Measurements from ENCODE around the gene TRIM73. TPM values are rescaled to one million over a fixed set of nuclear protein-coding genes. Genes with fewer than 3 reads are reported as not detected.
"Not testable (repeated sequence)": the region's sequence is repeated elsewhere in the genome, so short reads cannot be mapped to it uniquely, and the experiment has no call there.

TRIM73 gene
- polyA plus RNA-seq, result 15.2 and 21.0 TPM in 2 replicates
- 9.1 and 19.5 TPM in 2 replicates for polyA minus RNA-seq

- not testable (repeated sequence) for H3K36me3 ChIP-seq (ENCODE audit: insufficient read depth, low read length); H3K4me2 ChIP-seq (ENCODE audit: low read length); H4K20me1 ChIP-seq (ENCODE audit: insufficient read depth); H3K9me2 ChIP-seq (ENCODE audit: insufficient read depth, low read length); H2AFZ ChIP-seq (ENCODE audit: low read depth, low read length); H3F3A ChIP-seq (ENCODE audit: insufficient read depth, low read length, poor library complexity, severe bottlenecking); H3K79me2 ChIP-seq (replicated peaks; ENCODE audit: insufficient read depth, low read length); H3K9me3 ChIP-seq (ENCODE audit: low read length); H3K27ac ChIP-seq (ENCODE audit: low read length); H3K4me3 ChIP-seq (ENCODE audit: low read length); H3K9ac ChIP-seq (ENCODE audit: low read length); H3K27me3 ChIP-seq (ENCODE audit: insufficient read depth, low read depth, low read length)
These were observed at the start of gene TRIM73 for GRCh38 chr7:75395329-75395728. TRIM73 (plus strand) TSS chr7:75395629; CDS start chr7:75398934, 3,305 bp downstream.

GRCh38 chr7:75358671-75359541, 36.5 kb upstream of the TRIM73 start:
- not testable (repeated sequence) for H3K9ac ChIP-seq (ENCODE audit: low read length); H3K27me3 ChIP-seq (ENCODE audit: insufficient read depth, low read depth, low read length); H3K9me3 ChIP-seq (ENCODE audit: low read length); H3F3A ChIP-seq (ENCODE audit: insufficient read depth, low read length, poor library complexity, severe bottlenecking); H4K20me1 ChIP-seq (ENCODE audit: insufficient read depth); H3K36me3 ChIP-seq (ENCODE audit: insufficient read depth, low read length); H2AFZ ChIP-seq (ENCODE audit: low read depth, low read length); H3K9me2 ChIP-seq (ENCODE audit: insufficient read depth, low read length); H3K79me2 ChIP-seq (replicated peaks; ENCODE audit: insufficient read depth, low read length); H3K27ac ChIP-seq (ENCODE audit: low read length); H3K4me2 ChIP-seq (ENCODE audit: low read length)
- H3K4me3 ChIP-seq (ENCODE audit: low read length), result peak overlapping the region; percentile 50
- TF ChIP-seq POLR2AphosphoS5 (IDR thresholded peaks at IDR 0.05), result peak; percentile 33
- peak; percentile 46 for TF ChIP-seq MXI1 (conservative IDR thresholded peaks at IDR 0.05; ENCODE audit: poor library complexity, severe bottlenecking)

- not testable (repeated sequence) for H4K20me1 ChIP-seq (ENCODE audit: insufficient read depth); H2AFZ ChIP-seq (ENCODE audit: low read depth, low read length); H3K27ac ChIP-seq (ENCODE audit: low read length); H3K36me3 ChIP-seq (ENCODE audit: insufficient read depth, low read length); H3F3A ChIP-seq (ENCODE audit: insufficient read depth, low read length, poor library complexity, severe bottlenecking); H3K79me2 ChIP-seq (replicated peaks; ENCODE audit: insufficient read depth, low read length); H3K9me3 ChIP-seq (ENCODE audit: low read length); H3K27me3 ChIP-seq (ENCODE audit: insufficient read depth, low read depth, low read length); H3K9me2 ChIP-seq (ENCODE audit: insufficient read depth, low read length); H3K4me2 ChIP-seq (ENCODE audit: low read length); H3K9ac ChIP-seq (ENCODE audit: low read length)
- H3K4me3 ChIP-seq (ENCODE audit: low read length), result peak overlapping the region; percentile 50
These were observed 35.9 kb upstream of the TRIM73 start for GRCh38 chr7:75359542-75359848.

GRCh38 chr7:75364079-75364478, 31.4 kb upstream of the TRIM73 start:
- not testable (repeated sequence) for H3K4me3 ChIP-seq (ENCODE audit: low read length); H3K4me2 ChIP-seq (ENCODE audit: low read length); H3K79me2 ChIP-seq (replicated peaks; ENCODE audit: insufficient read depth, low read length); H4K20me1 ChIP-seq (ENCODE audit: insufficient read depth); H3K9ac ChIP-seq (ENCODE audit: low read length); H3K27ac ChIP-seq (ENCODE audit: low read length); H3K9me3 ChIP-seq (ENCODE audit: low read length); H3K9me2 ChIP-seq (ENCODE audit: insufficient read depth, low read length); H3F3A ChIP-seq (ENCODE audit: insufficient read depth, low read length, poor library complexity, severe bottlenecking); H2AFZ ChIP-seq (ENCODE audit: low read depth, low read length); H3K27me3 ChIP-seq (ENCODE audit: insufficient read depth, low read depth, low read length); H3K36me3 ChIP-seq (ENCODE audit: insufficient read depth, low read length)

GRCh38 chr7:75366643-75367042, 28.8 kb upstream of the TRIM73 start:
- H3K9me2 ChIP-seq (ENCODE audit: insufficient read depth, low read length); H3K4me3 ChIP-seq (ENCODE audit: low read length); H3K9ac ChIP-seq (ENCODE audit: low read length); H3K79me2 ChIP-seq (replicated peaks; ENCODE audit: insufficient read depth, low read length); H2AFZ ChIP-seq (ENCODE audit: low read depth, low read length); H3K27me3 ChIP-seq (ENCODE audit: insufficient read depth, low read depth, low read length); H3K4me2 ChIP-seq (ENCODE audit: low read length); H3K36me3 ChIP-seq (ENCODE audit: insufficient read depth, low read length); H3F3A ChIP-seq (ENCODE audit: insufficient read depth, low read length, poor library complexity, severe bottlenecking); H4K20me1 ChIP-seq (ENCODE audit: insufficient read depth); H3K27ac ChIP-seq (ENCODE audit: low read length); H3K9me3 ChIP-seq (ENCODE audit: low read length): not testable (repeated sequence)

GRCh38 chr7:75367313-75367712, 28.1 kb upstream of the TRIM73 start:
- not testable (repeated sequence) for H3K4me2 ChIP-seq (ENCODE audit: low read length); H3F3A ChIP-seq (ENCODE audit: insufficient read depth, low read length, poor library complexity, severe bottlenecking); H3K9me3 ChIP-seq (ENCODE audit: low read length); H3K36me3 ChIP-seq (ENCODE audit: insufficient read depth, low read length); H3K4me3 ChIP-seq (ENCODE audit: low read length); H4K20me1 ChIP-seq (ENCODE audit: insufficient read depth); H3K9ac ChIP-seq (ENCODE audit: low read length); H3K27ac ChIP-seq (ENCODE audit: low read length); H3K79me2 ChIP-seq (replicated peaks; ENCODE audit: insufficient read depth, low read length); H3K9me2 ChIP-seq (ENCODE audit: insufficient read depth, low read length); H2AFZ ChIP-seq (ENCODE audit: low read depth, low read length); H3K27me3 ChIP-seq (ENCODE audit: insufficient read depth, low read depth, low read length)

DNA sequence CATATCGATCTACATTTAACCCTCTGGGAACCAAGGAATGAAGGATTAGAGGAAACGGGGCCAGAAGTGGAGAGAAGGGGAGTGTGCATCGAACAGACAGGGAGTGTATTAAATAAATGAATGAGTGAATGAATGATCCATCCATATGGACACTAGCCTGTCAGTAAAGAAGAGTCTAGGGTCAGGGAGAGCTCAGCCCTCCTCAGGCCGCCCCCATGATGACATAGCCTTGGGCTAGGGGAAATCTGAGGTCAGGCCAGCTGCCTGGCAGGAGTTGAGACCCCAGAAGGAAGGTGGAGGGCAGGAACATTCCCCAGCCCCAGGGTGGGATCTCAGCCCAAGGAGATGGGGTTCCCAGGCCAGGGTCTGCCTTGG, 21.3 kb upstream of the TRIM73 start:
- not testable (repeated sequence) for H3F3A ChIP-seq (ENCODE audit: insufficient read depth, low read length, poor library complexity, severe bottlenecking); H3K27me3 ChIP-seq (ENCODE audit: insufficient read depth, low read depth, low read length); H3K9me3 ChIP-seq (ENCODE audit: low read length); H3K79me2 ChIP-seq (replicated peaks; ENCODE audit: insufficient read depth, low read length); H3K4me2 ChIP-seq (ENCODE audit: low read length); H3K9me2 ChIP-seq (ENCODE audit: insufficient read depth, low read length); H3K9ac ChIP-seq (ENCODE audit: low read length); H3K27ac ChIP-seq (ENCODE audit: low read length); H3K4me3 ChIP-seq (ENCODE audit: low read length); H4K20me1 ChIP-seq (ENCODE audit: insufficient read depth); H3K36me3 ChIP-seq (ENCODE audit: insufficient read depth, low read length); H2AFZ ChIP-seq (ENCODE audit: low read depth, low read length)
